ENCODE results near the gene ACTN2.

ACTN2 gene

DNA sequence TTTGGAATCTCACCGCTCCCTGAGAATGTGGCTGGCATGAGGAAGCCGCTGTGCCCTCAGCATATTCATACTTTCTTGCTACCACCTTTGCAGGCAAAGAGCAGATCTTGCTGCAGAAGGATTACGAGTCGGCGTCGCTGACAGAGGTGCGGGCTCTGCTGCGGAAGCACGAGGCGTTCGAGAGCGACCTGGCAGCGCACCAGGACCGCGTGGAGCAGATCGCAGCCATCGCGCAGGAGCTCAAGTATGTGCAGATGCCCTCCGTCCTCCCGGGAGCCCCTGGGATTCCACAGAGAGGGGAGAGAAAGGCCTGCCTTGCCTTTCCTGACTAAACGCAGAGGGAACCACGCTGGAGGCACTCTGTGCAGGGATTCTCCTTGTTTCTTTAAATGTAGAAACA, 58.2 kb downstream of the ACTN2 start:
- DNase-seq, result no peak

DNA sequence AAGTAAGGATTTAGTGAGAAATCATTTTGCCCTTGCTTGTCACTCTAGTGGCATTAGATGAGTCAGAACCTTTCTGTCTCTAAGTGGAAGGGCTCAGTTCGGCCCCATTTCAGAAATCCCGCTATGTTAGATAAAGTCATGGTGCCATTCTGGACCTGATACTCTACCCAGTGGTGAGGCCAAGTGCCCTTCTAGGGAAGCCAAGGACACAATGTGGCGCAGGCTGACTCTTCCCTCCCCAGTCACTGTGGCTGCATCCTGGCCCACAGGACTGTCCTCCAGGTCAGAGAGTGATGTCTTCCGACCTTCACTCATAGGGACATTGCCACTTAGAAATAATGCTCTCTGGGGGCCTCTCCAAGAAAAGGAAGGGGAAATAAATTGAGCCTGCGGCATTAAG, 60.5 kb downstream of the ACTN2 start:
- no peak for DNase-seq

DNA sequence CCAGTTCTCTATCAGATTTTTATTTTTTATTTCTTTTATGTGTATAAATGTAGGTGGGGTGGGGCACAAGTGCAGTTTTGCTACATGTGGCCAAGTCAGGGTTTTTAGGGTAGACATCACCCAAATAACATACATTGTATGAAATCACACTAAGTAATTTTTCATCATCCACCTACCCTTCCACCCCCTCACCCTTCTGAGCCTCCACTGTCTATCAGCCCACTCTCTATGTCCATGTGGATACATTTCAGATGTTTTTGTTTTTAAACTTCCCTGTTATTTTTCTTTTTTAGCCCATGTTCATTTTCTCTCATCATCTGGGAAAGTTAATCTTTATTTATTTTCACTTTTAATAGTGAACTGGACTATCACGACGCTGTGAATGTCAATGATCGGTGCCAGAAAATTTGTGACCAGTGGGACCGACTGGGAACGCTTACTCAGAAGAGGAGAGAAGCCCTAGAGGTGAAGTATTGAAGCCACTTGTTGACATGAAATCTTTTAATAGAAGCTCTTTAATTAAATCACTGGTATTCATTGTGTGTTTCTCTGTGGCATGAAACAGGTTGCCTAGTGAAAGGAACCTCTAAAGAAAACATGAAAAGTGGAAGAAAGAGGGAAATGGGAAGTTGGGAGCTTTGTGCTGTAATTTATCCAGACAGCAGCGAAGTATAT, 61.1 kb downstream of the ACTN2 start:
- DNase-seq, result no peak

DNA sequence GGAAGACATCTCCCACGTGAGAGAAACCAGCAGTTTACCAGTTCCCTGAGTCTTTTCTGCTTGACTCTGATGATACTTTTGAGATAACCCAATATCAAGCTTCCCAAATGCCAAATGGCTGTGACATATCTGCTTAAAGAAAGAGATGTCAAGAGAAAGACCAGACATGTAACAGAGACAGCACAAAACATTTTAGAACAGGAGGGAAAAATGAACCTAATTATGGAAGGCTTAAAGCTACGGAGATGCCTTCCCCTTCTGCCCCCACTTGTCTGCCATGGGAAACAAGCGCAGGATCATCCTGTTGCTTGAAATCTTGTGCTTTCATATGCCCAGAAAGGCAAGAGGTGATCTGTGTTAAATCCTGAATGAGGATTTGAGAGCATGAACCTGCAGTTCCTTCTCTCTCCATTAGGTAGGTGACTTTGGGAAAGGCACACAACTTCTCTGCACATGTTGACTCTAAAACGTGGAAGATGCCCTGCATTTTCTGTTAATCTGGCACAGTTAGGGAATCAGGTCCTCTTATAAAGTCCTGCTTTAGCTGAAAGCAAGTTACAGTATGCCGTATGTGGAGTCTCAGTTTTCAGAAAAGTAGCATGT, 62.1 kb downstream of the ACTN2 start:
- DNase-seq, result no peak

DNA sequence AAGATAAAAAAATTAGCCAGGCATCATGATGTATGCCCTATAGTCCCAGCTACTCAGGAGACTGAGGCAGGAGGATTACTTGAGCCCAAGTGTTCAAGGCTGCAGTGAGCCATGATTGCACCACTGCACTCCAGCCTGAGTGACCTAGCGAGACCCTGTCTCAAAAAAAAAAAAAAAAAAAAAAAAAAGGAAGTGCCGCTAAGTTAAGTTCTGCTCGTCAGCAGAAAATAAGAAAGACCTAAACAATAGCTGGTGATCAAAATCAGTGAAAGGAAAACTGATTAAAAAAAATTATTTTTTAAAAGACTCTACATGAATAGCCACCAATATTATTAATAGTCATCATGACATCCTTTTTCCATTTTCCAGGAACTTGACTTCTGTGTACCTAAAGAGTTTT, 64.6 kb downstream of the ACTN2 start:
- DNase-seq, result no peak

DNA sequence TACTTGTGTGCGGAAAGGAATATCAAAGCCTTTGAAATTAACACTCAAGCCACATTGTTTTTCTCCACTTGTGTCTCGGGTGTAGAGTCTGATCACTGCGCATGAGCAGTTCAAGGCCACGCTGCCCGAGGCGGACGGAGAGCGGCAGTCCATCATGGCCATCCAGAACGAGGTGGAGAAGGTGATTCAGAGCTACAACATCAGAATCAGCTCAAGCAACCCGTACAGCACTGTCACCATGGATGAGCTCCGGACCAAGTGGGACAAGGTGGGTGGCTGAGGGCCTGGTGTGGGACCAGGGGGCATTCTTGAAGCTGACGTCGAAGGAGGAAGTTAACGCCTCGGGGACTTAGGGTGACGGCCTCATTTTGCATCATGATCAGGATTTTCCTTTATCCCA, 65.1 kb downstream of the ACTN2 start:
- no peak for DNase-seq

DNA sequence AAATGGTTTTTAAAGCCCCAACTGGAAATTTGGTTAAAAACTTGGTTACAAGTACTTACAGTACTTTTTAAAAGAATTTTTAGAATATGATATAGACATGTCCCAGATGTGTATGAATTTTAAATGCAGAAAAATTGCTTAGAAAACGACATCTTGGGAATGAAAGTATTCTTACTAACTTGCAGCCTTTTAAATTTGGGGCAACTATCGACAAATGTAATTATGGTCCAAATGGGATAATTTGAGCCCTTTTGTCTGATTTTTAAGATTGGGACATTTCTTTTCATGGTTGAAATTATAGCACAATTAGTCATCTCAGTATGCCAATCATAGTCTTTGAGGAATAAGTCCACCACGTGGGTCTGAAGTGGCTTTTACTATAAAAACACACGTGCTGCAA, 65.6 kb downstream of the ACTN2 start:
- DNase-seq, result no peak

DNA sequence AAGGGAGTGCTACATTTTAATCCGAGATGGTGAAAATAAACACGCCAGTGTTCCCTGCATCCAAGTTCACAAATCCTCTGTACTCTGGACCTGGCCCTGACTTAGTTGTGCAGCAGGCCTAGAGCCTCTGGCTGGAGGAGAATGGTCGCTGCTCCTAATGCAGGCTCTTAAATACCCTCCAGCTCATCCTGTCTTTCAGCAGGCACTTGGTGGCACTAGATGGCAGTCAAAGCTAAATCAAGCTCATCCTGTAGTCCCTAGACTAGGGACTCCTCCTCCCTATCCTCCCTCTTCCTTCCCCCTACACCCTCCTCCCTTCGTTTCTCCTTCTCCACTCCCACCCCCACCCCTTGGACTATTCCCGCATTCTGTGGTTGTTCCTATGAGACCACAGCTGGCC, 67.2 kb downstream of the ACTN2 start:
- peak; percentile 38 for DNase-seq

DNA sequence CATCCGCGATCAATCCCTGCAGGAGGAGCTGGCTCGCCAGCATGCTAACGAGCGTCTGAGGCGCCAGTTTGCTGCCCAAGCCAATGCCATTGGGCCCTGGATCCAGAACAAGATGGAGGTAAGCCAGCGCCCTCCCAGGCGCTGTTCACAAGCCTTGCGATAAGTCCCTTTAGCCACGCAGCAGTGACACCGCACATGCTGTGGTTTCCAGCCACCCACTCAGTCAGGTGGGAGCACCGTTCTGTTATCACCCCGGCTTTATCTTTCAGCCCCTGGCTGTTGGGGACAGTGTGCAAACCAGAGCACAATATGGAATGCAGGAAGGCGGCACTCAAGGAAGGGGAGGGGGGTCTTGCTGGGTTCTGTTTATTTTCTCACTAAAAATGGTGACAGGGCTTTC, 67.7 kb downstream of the ACTN2 start:
- no peak for DNase-seq

DNA sequence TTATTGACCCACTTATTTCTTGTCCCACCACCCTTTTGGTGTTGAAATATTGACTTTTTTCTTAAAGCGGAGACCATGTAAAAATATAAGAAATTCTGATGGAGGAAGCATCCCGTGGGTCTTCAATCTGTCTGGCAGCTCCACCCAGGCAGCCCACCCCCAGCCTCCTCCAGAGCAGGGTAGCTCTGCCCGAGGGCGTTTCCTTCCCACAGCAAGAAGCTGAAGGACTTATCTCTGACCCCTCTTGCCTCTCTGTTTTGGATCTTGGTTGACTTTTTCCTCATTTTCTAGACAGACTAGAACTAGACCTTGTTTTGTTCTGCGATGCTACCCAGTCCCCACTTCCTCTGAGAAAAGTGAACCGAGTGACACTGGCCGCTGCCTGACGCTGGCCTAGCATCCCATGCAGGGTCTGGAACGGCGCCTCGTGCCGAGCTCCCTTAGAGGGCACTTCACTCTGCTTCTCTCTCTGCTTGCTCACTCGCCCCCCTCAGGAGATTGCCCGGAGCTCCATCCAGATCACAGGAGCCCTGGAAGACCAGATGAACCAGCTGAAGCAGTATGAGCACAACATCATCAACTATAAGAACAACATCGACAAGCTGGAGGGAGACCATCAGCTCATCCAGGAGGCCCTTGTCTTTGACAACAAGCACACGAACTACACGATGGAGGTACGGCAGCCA, 68.4 kb downstream of the ACTN2 start:
- no peak for DNase-seq

DNA sequence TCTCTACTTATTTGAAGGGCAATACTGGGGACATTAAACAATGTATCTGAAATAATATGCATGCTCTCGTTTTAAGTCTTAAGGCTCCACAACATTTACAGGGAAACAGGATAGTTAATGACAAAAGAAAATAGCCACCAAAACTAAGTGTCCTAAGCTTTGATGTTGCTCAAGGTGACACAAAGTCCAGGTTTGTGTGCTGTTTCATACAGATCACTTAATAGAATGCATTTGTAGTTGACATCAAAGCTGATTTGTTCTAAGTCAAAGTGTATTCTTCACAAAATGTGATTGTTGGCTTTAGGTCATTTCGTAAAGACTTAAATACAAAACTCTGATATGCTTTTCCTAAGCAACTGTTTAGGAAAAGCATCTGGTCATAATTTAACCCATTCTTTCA, 71.3 kb downstream of the ACTN2 start:
- DNase-seq, result no peak

DNA sequence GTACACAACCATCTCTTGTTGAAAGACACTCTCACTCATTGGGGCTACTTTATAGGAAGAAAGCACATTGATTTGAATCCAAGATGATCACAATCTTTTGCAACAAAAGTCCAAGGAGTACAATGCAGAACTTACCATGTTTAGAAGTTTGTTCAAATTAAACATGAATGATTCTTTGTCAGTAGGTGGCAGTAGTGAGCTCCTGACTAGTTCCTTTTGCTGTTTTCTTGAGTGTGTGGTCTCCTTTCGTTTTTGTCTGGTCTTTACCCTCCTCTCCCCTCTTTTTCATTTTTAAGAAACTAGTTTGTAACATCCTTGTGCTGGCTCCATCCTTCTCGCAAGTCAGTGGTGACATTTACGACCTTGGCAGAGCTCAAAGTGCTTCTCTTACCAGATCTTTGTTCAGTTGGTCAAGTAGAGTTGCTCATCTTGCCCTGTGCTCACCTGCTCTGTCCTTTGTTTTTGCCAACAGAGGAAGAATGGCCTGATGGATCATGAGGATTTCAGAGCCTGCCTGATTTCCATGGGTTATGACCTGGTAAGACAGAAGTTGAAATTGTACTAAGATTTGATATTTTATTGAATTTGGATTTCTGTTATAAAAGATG, 73.1 kb downstream of the ACTN2 start:
- peak; percentile 5 for DNase-seq

DNA sequence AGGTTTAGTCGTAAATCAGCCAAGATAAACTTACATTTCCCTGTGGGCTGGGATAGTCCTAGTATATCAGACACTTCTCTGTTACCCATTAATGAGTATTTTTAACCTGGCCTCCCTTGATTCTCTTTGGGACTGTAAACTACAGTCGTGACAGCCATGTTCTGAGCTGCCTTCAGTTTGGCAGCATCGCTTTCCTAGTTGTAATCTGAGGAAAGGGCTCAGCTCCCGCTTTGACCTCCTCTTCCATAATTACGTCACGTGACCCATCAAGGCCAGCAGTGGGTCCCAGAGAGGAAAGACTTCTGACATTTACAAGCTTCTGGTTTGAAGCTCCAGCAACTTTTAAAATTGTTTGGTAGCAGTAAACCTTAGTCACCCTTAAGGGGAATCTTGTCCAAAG, 74.2 kb downstream of the ACTN2 start:
- DNase-seq, result no peak

DNA sequence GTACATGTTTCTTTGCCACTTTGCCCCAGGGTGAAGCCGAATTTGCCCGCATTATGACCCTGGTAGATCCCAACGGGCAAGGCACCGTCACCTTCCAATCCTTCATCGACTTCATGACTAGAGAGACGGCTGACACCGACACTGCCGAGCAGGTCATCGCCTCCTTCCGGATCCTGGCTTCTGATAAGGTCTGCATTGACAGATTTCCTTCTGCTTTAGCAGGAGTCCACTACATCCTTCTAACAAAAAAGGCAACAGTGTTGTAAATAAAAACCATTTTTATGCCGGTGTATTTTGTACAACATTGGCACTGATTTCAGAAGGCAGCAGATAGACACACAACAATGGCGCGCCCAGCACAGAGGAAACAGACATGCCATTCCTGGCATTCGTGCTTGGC, 74.7 kb downstream of the ACTN2 start:
- no peak for DNase-seq

DNA sequence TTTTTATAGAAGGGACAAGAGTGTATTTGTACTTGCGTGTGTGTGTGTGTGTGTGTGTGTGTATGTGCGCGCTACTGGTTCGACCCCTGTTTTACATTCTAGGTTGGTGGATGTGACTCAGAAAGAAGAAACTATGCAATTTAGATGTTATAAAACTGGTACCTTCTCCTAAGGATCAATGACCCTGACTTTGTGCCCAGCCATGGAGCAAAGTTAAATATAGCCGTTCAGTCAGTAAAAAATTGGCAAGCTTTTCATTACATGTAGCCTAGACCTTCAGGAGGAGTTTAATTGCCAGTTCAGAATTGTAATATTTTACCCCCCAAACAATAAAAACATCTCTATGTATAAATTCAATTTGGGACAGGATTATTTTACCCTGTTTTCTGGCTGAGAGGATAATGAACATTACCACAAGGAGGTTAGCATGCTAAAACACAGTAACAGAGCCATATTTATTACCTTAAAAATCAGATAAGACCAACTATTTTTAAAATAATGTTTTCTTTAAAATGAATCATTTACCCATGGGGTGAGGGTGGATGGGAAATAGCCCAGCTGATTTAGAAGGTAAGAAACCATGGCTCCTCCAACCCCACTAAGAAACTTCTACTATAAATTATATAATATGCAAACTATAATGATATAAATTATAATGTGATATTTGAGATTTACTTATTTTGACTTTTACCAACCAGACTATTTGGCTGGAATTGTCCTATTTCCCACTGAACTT, 75.3 kb downstream of the ACTN2 start:
- DNase-seq, result no peak

DNA sequence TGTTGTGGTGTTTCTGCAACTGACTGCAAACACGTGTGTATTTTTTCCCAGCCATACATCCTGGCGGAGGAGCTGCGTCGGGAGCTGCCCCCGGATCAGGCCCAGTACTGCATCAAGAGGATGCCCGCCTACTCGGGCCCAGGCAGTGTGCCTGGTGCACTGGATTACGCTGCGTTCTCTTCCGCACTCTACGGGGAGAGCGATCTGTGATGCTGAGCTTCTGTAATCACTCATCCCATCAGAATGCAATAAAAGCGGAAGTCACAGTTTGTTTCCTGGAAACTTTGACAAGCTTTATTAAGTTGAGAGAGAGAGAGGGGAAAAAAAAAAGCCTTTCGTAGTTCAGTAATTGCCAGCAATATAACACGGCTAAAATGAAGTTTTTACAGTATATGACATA, 76.1 kb downstream of the ACTN2 start:
- DNase-seq, result no peak

DNA sequence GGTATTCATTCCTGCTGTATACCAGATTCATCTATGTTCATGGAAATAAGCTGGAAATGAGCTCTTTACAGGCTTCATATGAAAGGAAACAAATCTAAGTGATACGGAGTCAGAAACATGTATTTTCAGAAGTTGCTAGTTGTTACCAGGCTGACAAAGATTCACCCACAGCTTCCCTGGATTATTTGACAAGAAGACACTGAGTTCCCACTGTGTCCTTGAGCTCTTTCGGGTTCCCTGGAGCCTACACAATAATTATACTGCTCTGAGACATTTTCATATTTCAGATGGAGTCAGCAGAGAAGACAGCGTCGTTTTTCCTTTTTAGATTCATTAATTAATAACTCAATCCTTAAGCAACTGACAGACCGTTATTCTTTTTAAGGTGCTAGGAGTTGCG, 79.5 kb downstream of the ACTN2 start:
- DNase-seq, result no peak

DNA sequence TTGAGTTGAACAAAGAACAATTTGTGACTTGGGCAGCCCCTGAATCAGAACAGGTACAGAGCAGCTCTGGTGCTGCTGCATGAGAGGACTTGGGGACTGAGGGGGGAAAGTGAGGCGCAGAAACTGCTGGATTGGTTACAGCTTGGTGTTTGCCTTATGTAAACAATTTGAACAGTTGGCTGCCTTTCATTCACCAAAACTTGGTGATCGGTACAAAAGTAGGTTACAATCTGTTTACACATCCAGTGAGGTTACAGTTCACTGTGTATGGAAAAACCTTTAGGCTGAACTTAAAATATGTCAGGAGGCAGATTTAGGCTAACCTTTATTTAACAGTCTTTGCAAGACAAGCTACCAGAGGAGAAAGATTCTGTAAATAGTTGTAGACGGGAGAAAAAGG, 80.2 kb downstream of the ACTN2 start:
- DNase-seq, result no peak

DNA sequence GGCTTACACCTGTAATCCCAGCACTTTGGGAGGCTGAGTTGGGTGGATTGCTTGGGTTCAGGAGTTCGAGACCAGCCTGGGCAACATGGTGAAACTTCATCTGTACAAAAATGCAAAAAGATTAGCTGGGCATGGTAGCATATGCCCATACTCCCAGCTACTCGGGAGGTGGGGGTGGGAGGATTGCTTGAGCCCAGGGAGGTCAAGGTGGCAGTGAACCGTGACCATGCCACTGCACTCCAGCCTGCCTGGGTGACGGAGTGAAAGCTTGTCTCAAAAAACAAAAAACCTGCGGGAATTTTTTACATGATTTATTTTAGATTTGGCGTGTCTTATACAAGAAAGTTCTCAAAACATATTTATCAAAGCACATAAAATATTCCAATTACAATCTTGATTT, 81.0 kb downstream of the ACTN2 start:
- no peak for DNase-seq

DNA sequence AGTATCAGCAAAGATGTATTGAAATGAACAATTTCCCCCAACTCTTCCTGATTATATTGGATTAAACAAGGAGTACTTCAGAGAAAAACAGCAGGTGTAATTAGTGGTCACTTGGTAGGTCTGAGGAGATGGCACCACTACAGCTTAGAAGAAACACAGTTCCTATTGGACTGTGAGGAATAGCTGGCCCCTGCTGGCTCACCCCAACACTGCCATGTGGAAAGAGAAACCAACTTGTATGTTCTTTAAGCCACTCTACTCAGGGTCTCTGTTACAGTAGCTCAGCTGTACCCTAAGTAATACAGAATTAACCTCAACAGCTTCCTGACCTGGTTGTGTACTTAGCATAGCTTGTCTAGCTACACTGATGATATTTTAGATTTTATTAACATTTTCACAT, 82.3 kb downstream of the ACTN2 start:
- DNase-seq, result no peak

DNA sequence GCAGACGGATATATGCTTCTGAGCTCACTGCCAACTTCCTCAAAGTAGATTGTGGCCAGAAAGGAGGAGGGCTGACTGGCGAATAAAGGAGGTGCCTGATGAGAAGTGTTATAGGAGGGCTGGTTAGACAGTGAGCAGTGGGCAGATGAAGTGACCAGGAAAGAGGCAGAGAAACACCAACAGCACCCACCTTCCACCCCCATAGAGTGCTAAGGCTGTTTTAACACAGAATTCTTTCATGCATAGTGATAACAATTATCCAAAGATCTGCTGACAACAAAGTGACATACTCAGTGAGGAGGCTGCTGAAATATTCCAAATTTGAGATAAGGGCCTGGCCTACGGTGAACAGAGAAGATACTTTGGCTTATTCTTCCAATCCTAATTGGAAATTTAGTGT, 87.6 kb downstream of the ACTN2 start:
- DNase-seq, result no peak

DNA sequence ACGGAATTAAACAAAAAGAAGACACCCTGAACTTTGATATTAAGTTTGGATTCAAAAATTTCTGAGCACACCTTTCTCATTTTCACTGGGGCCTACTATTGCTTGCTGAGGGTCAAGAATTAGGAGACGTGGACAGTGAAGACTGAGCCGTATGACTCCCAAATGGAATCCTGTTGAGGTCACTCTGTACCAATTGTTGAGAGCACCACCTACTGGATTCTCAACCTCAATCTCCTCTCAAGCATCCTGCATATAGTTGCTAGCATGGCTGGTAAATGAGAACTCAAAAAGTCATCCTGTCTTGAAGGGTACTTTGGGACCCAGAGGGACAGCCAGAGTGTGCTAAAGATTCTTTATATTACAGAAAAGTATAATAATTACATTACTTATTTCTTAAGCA, 88.6 kb downstream of the ACTN2 start:
- DNase-seq, result no peak

DNA sequence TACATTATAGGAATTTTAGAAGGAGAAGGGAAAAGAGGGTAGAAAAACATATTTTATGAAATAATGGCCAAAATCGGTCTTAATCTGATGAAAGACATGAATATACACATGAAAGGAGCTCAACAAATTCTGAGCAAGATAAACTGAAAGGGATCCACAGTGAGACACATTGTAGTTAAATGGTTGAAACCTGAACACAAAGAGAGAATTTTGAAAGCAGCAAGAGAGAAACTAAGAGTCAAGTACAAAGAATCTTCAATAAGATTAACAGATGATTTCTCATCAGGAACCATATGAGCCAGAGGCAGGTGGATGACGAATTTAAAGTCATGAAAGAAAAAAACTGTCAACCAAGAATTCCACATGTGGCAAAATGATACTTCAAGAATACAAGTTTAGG, 93.0 kb downstream of the ACTN2 start:
- DNase-seq, result no peak

DNA sequence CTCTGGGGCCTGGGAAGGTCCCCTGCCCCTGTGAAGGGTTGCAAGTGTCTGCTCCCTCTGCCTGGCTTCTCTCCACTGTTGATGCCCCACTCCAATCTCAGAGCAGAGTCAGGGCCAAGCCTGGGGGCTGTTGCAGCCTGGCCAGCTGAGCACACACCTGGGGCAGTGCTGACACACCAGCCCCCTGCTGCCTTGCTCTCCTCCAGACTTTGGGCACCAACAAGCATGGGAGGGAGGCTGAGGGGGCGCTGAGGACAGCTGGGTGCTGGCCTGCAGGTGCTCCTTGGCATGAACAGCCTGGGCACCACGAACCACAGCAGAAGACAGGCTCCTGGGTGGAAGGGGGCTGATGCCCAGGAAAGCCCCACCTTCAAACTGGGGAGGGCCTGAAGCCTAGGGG, 99.2 kb downstream of the ACTN2 start:
- no peak for DNase-seq
